ENCODE results near the gene SH3BGRL.

DNA sequence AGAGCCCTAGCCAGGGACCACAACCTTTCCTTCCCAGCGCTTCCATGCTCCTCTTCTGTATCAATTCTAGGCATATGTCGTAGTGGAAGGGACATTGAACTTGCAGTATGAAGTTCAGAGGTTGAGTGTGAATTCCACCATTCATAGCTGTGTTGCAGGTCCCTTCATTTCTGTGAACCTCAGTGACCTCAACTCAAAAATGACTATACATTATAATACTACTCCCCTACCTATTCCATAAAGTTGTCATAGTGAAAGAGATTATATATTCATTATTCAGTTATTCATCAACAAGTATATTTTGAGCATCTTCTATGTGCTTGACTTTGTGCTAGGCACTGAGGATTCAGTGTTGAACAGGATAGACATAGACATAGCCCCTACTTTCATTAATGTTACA lies 28.0 kb downstream of the SH3BGRL start:
- TF ChIP-seq, protein P1, sequence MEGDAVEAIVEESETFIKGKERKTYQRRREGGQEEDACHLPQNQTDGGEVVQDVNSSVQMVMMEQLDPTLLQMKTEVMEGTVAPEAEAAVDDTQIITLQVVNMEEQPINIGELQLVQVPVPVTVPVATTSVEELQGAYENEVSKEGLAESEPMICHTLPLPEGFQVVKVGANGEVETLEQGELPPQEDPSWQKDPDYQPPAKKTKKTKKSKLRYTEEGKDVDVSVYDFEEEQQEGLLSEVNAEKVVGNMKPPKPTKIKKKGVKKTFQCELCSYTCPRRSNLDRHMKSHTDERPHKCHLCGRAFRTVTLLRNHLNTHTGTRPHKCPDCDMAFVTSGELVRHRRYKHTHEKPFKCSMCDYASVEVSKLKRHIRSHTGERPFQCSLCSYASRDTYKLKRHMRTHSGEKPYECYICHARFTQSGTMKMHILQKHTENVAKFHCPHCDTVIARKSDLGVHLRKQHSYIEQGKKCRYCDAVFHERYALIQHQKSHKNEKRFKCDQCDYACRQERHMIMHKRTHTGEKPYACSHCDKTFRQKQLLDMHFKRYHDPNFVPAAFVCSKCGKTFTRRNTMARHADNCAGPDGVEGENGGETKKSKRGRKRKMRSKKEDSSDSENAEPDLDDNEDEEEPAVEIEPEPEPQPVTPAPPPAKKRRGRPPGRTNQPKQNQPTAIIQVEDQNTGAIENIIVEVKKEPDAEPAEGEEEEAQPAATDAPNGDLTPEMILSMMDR (IDR thresholded peaks at IDR 0.05 in 2 of 3, conservative IDR thresholded peaks at IDR 0.05 in 1 of 3; ENCODE audit: borderline replicate concordance in 1 of 3, insufficient read depth in 1 of 3, low read depth in 2 of 3, low read length in 2 of 3): no peak
- TF ChIP-seq EZH2phosphoT487 (IDR thresholded peaks at IDR 0.05; ENCODE audit: borderline replicate concordance): no peak
- TF ChIP-seq SIN3A (IDR thresholded peaks at IDR 0.05; ENCODE audit: low read depth): no peak
- no peak for TF ChIP-seq EZH2 (IDR thresholded peaks at IDR 0.05)
- no peak for TF ChIP-seq ZNF274 (IDR thresholded peaks at IDR 0.05; ENCODE audit: low read depth, low read length)
- TF ChIP-seq SP1 (IDR thresholded peaks at IDR 0.05; ENCODE audit: low read depth): no peak
- no peak for TF ChIP-seq POLR2A (IDR thresholded peaks at IDR 0.05; ENCODE audit: borderline replicate concordance, extremely low read depth, insufficient read depth, insufficient read length)
- TF ChIP-seq, protein P2, sequence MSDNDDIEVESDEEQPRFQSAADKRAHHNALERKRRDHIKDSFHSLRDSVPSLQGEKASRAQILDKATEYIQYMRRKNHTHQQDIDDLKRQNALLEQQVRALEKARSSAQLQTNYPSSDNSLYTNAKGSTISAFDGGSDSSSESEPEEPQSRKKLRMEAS (IDR thresholded peaks at IDR 0.05): no peak
- TF ChIP-seq YY1 (IDR thresholded peaks at IDR 0.05; ENCODE audit: extremely low read depth, insufficient replicate concordance, low read depth, low read length): no peak
